ENCODE data around the gene TGM1. TPM values are rescaled to one million over a fixed set of nuclear protein-coding genes. Genes with fewer than 3 reads are reported as not detected.

TGM1 gene
- total and polyA plus RNA-seq, 2 donors (not counting 1 experiment from before 2014, with no cell fraction given) = 2.7 to 11.9 TPM

DNA sequence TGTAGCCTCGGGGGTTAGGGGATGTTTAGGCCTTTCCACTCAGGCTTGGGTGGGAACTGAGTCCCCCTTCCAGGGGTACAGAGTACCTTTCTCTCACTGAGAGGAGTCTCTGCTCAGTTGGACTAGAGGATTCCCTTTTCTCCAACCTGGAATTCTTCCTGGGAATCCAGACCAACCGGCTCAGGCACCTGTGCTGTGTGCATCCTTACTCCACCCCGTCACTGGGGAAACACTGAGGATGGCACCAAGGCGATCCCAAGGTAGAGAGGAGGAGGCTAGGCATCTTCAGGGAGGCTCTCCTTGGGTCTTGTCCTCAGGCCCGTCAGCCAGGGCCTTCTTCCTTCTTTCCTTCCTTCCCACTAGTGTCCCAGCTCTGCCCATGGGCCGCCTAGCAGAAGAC lies 871 bp upstream of the TGM1 start:
- TF ChIP-seq EZH2 (IDR thresholded peaks at IDR 0.05; ENCODE audit: borderline replicate concordance, insufficient read depth, low read depth, low read length, poor library complexity, severe bottlenecking) = no peak
- TF ChIP-seq, protein P1, sequence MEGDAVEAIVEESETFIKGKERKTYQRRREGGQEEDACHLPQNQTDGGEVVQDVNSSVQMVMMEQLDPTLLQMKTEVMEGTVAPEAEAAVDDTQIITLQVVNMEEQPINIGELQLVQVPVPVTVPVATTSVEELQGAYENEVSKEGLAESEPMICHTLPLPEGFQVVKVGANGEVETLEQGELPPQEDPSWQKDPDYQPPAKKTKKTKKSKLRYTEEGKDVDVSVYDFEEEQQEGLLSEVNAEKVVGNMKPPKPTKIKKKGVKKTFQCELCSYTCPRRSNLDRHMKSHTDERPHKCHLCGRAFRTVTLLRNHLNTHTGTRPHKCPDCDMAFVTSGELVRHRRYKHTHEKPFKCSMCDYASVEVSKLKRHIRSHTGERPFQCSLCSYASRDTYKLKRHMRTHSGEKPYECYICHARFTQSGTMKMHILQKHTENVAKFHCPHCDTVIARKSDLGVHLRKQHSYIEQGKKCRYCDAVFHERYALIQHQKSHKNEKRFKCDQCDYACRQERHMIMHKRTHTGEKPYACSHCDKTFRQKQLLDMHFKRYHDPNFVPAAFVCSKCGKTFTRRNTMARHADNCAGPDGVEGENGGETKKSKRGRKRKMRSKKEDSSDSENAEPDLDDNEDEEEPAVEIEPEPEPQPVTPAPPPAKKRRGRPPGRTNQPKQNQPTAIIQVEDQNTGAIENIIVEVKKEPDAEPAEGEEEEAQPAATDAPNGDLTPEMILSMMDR (IDR thresholded peaks at IDR 0.05) = no peak
- WGBS (ENCODE audit: insufficient coverage) = 100% methylated on average over 4 of the region's 6 CpGs
- H3K4me1 ChIP-seq (ENCODE audit: control insufficient read depth in 2 of 2, insufficient read depth in 2 of 2, low read length in 2 of 2) = no peaks in the 10 kb centered on the region
- H3K4me2 ChIP-seq (replicated peaks; ENCODE audit: low read depth, low read length, poor library complexity, severe bottlenecking) = no peak overlapping the region
- DNase-seq = no peak
- no peaks in the 10 kb centered on the region for H3K9me3 ChIP-seq (ENCODE audit: control extremely low read depth in 1 of 3, control insufficient read depth in 2 of 3, insufficient read depth in 1 of 3, low read length in 2 of 3)
- no peak overlapping the region for H3K9ac ChIP-seq (ENCODE audit: low read length)
- no peaks in the 10 kb centered on the region for H3K27me3 Mint-ChIP-seq
- H3K4me3 ChIP-seq (ENCODE audit: control extremely low read depth in 1 of 5, extremely low read depth in 1 of 5, insufficient read depth in 1 of 5, low read depth in 2 of 5, low read length in 4 of 5) = no peak overlapping the region
- peaks cover 0 to 31% of the 10 kb centered on the region in 2 experiments for H3K36me3 ChIP-seq (replicated peaks in 1 of 2; ENCODE audit: control extremely low read depth in 1 of 2, control insufficient read depth in 1 of 2, extremely low read depth in 1 of 2, insufficient read depth in 2 of 2, low read length in 1 of 2)
- H3K4me1 Mint-ChIP-seq = no peaks in the 10 kb centered on the region
- no peak overlapping the region for H3K4me3 Mint-ChIP-seq
- ATAC-seq (ENCODE audit: low read depth) = no peak
- no peak overlapping the region for H3K27ac ChIP-seq (ENCODE audit: low read length in 2 of 2)
- intact Hi-C loops (cut with micrococcal nuclease) = no loop called here
- H2AFZ ChIP-seq (ENCODE audit: insufficient read depth, low read depth, low read length, poor library complexity, severe bottlenecking) = no peak overlapping the region
- no peaks in the 10 kb centered on the region for H4K20me1 ChIP-seq (ENCODE audit: control insufficient read depth, insufficient read depth, low read length, poor library complexity, severe bottlenecking)
- H3K27me3 ChIP-seq (replicated peaks in 1 of 4; ENCODE audit: control extremely low read depth in 1 of 4, control insufficient read depth in 3 of 4, insufficient read depth in 4 of 4, low read length in 3 of 4) = no peaks in the 10 kb centered on the region
- POLR2A ChIA-PET = no interaction called here
- no peaks in the 10 kb centered on the region for H3K79me2 ChIP-seq (ENCODE audit: control insufficient read depth, insufficient read depth, low read length)
- CTCF ChIA-PET = interaction anchor here (0.6 to 1.0 kb wide), 3 partner anchors 9 to 33 kb away, joined by 3 to 5 read pairs (median 3); no protein-coding TSS in a partner anchor
- no peak overlapping the region for H3K27ac Mint-ChIP-seq
- no peaks in the 10 kb centered on the region for H3K9me3 Mint-ChIP-seq (ENCODE audit: insufficient read depth)

DNA sequence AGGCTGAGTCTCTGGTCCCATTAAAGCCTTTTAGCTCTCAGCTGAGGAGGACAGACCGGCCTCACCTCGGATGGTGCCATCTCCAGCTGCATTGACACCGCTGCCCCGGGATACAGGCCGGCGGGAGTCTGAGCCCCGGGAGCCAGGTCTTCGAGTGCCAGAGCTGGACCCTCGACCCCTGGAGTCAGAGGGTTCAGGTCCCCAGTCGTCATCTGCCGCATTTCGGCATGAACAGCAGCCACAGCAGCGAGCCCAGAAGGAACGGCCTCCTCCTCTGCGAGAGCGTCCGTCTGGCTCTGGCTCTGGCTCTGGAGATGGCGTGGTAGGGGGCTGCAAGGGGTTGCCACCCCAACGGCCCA lies 1.0 kb downstream of the TGM1 start:
- no peaks in the 10 kb centered on the region for H4K20me1 ChIP-seq (ENCODE audit: control insufficient read depth, insufficient read depth, low read length, poor library complexity, severe bottlenecking)
- no peaks in the 10 kb centered on the region for H3K4me1 ChIP-seq (ENCODE audit: control insufficient read depth in 2 of 2, insufficient read depth in 2 of 2, low read length in 2 of 2)
- peaks cover 0 to 15% of the 10 kb centered on the region in 2 experiments for H3K36me3 ChIP-seq (replicated peaks in 1 of 2; ENCODE audit: control extremely low read depth in 1 of 2, control insufficient read depth in 1 of 2, extremely low read depth in 1 of 2, insufficient read depth in 2 of 2, low read length in 1 of 2)
- no peak for DNase-seq
- ChIA-PET POLR2A (no interaction called here), CTCF (interaction anchor here (0.7 to 0.9 kb wide), 3 partner anchors 9 to 31 kb away, joined by 3 read pairs; partner anchors contain the start of gene RABGGTA)
- no peaks in the 10 kb centered on the region for H3K4me1 Mint-ChIP-seq
- H3K9me3 ChIP-seq (ENCODE audit: control extremely low read depth in 1 of 3, control insufficient read depth in 2 of 3, insufficient read depth in 1 of 3, low read length in 2 of 3) = no peaks in the 10 kb centered on the region
- H3K4me3 Mint-ChIP-seq = no peak overlapping the region
- H3K4me2 ChIP-seq (replicated peaks; ENCODE audit: low read depth, low read length, poor library complexity, severe bottlenecking) = no peak overlapping the region
- no peak overlapping the region for H3K27ac ChIP-seq (ENCODE audit: low read length in 2 of 2)
- no peak for ATAC-seq (ENCODE audit: low read depth)
- no peak overlapping the region for H3K27ac Mint-ChIP-seq
- no peak for TF ChIP-seq EZH2 (IDR thresholded peaks at IDR 0.05; ENCODE audit: borderline replicate concordance, insufficient read depth, low read depth, low read length, poor library complexity, severe bottlenecking)
- TF ChIP-seq, protein P1 (IDR thresholded peaks at IDR 0.05) = no peak
- no peaks in the 10 kb centered on the region for H3K9me3 Mint-ChIP-seq (ENCODE audit: insufficient read depth)
- H3K27me3 Mint-ChIP-seq = no peaks in the 10 kb centered on the region
- WGBS (ENCODE audit: insufficient coverage) = 95% methylated on average over 16 of the region's 19 CpGs
- no peaks in the 10 kb centered on the region for H3K27me3 ChIP-seq (replicated peaks in 1 of 4; ENCODE audit: control extremely low read depth in 1 of 4, control insufficient read depth in 3 of 4, insufficient read depth in 4 of 4, low read length in 3 of 4)
- H3K4me3 ChIP-seq (ENCODE audit: control extremely low read depth in 1 of 5, extremely low read depth in 1 of 5, insufficient read depth in 1 of 5, low read depth in 2 of 5, low read length in 4 of 5) = no peak overlapping the region
- H3K79me2 ChIP-seq (ENCODE audit: control insufficient read depth, insufficient read depth, low read length) = no peaks in the 10 kb centered on the region
- intact Hi-C loops (cut with micrococcal nuclease) = no loop called here
- no peak overlapping the region for H2AFZ ChIP-seq (ENCODE audit: insufficient read depth, low read depth, low read length, poor library complexity, severe bottlenecking)
- no peak overlapping the region for H3K9ac ChIP-seq (ENCODE audit: low read length)

Measured in B cell (primary cell).